Psoas muscle (tissue), 8 donors: Measurements from ENCODE around the gene NR2F6. TPM values are rescaled to one million over a fixed set of nuclear protein-coding genes. Genes with fewer than 3 reads are reported as not detected.

ENCODE experiments used
- ATAC-seq, 4 donors: fragments of 200-7000 bp; cut with Tn5 transposase; one replicate each; pipeline ENCODE4 v1.9.1; 2020; ENCODE audit warnings: moderate library complexity in 3 of 4, mild to moderate bottlenecking in 2 of 4
- DNase-seq, 2 donors: peaks; one replicate each; pipeline ENCODE4 v3.0.0-alpha.2; 2020
- H3K27ac ChIP-seq: fragments of 200-600 bp; one replicate; pipeline ENCODE4 v1.8.0; 2022
- H3K27me3 ChIP-seq, 3 donors: fragments of 200-600 bp in 1 of 3; one replicate each; pipeline versions ENCODE4 v1.6.1 to v1.8.0; 2013 to 2022; ENCODE audit warnings: low read length in 2 of 3, mild to moderate bottlenecking in 2 of 3, moderate library complexity in 1 of 3; ENCODE audit not compliant: insufficient read depth in 3 of 3
- H3K36me3 ChIP-seq, 2 donors: fragments of 200-600 bp in 1 of 2; one replicate each; pipeline versions ENCODE4 v1.6.1 to v1.8.0; 2013 to 2022; ENCODE audit warnings: low read depth in 1 of 2, mild to moderate bottlenecking in 1 of 2, moderate library complexity in 1 of 2; ENCODE audit not compliant: insufficient read depth in 1 of 2
- H3K4me1 ChIP-seq: fragments of 200-600 bp; one replicate; pipeline ENCODE4 v1.8.0; 2022
- H3K4me3 ChIP-seq: fragments of 200-600 bp; one replicate; pipeline ENCODE4 v1.8.0; 2022; ENCODE audit warnings: mild to moderate bottlenecking
- H3K9me3 ChIP-seq: fragments of 200-600 bp; one replicate; pipeline ENCODE4 v1.8.0; 2022
- WGBS, 3 donors: extraction: QIAGEN DNeasy Blood & Tissue Kit; methylation state at CpG; one replicate each; pipeline versions ENCODE4 v1.1.6 to v1.1.7; 2013; 5-methylcytosine and 5-hydroxymethylcytosine counted together
- intact Hi-C, 2 donors: fragments of 100-400 bp; cut with DNase I; formaldehyde crosslinking; loops; one replicate each; pipeline versions ENCODE4 v1.11.0 to v1.14.2; 2022
- polyA plus RNA-seq, 3 donors: library from polyadenylated mRNA; stranded (reverse); fragments of 200-250 nt; gene quantifications; one replicate each; pipeline ENCODE4 v1.2.3, GENCODE V29; 2013
- total RNA-seq, 4 donors: library from RNA; stranded (reverse); fragmentation: NEBNext Ultra II Directional in 2 of 4; extraction: Animal tissue kit (Norgen Biotek cat#: 25700) in 2 of 4; gene quantifications; one replicate each; pipeline versions ENCODE4 v1.2.1 to v1.2.4, GENCODE V29; 2021 to 2023
- TF ChIP-seq, protein P1 (sequence below): fragments of 200-600 bp; IDR thresholded peaks from one replicate; pipeline ENCODE4 v1.8.0; 2022; ENCODE audit warnings: antibody characterized with exemption
- donor health status: healthy with polysubstance abuse.
- donor health status: DM: no; HTN: no; CAD: no; lungs with moderate emphysema.
- donor health status: Bipolar disorder and iron deficiency.
- donor health status: healthy.
- donor health status: DM: yes; HTN: yes; CAD: no.
- donor health status: DM: no; HTN: no; CAD: no.
- donor health status: DM: no; HTN: no; CAD: no.
- donor health status: DM: yes; HTN: yes; CAD: no.

NR2F6 gene
- total and polyA plus RNA-seq, 7 donors = 21.1 to 56.7 (median 40.4) TPM

DNA sequence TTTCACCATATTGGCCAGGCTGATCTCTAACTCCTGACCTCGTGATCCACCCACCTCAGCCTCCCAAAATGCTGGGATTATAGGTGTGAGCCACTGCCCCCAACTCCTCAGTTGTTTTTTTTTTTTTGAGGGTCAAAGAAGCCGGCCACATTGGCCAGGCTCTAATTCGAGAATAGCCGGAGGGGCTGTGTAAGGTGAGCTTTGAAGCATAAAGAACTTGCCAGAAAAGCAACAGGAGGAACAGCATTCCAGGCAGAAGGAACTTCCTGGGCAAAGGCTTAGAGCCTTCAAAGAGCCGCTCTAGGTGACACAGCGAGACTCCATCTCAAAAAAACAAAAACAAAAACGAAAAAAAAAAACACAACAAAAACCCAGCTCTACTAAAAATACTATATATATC is 20.3 kb upstream of the NR2F6 start:
- TF ChIP-seq, protein P1, sequence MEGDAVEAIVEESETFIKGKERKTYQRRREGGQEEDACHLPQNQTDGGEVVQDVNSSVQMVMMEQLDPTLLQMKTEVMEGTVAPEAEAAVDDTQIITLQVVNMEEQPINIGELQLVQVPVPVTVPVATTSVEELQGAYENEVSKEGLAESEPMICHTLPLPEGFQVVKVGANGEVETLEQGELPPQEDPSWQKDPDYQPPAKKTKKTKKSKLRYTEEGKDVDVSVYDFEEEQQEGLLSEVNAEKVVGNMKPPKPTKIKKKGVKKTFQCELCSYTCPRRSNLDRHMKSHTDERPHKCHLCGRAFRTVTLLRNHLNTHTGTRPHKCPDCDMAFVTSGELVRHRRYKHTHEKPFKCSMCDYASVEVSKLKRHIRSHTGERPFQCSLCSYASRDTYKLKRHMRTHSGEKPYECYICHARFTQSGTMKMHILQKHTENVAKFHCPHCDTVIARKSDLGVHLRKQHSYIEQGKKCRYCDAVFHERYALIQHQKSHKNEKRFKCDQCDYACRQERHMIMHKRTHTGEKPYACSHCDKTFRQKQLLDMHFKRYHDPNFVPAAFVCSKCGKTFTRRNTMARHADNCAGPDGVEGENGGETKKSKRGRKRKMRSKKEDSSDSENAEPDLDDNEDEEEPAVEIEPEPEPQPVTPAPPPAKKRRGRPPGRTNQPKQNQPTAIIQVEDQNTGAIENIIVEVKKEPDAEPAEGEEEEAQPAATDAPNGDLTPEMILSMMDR = no peak
- H3K36me3 ChIP-seq = peaks cover 0 to 19% of the 10 kb centered on the region in 2 donors
- H3K4me3 ChIP-seq = no peak overlapping the region
- no peaks in the 10 kb centered on the region for H3K9me3 ChIP-seq
- no peak for DNase-seq
- no peak for ATAC-seq
- 82 to 93% (median 88%) methylated on average over 7 of the region's 7 CpGs for WGBS, 3 donors
- H3K27ac ChIP-seq = no peak overlapping the region
- no peaks in the 10 kb centered on the region for H3K27me3 ChIP-seq
- peaks cover 7% of the 10 kb centered on the region for H3K4me1 ChIP-seq
- intact Hi-C loops = loop anchor here in 1 of 2 donors (2.0 kb wide), 1 partner anchor 51 kb away; the partner anchor contains the start of gene USE1

GRCh38 chr19:17264641-17264979 is 18.9 kb upstream of the NR2F6 start, which contains the start of gene USHBP1:
TSS of gene USHBP1 (minus strand) at chr19:17264745. CDS start at chr19:17264299, 446 bp downstream.
- H3K9me3 ChIP-seq = no peaks in the 10 kb centered on the region
- H3K4me3 ChIP-seq = peak within 1 kb of the TSS; percentile 52
- intact Hi-C loops = no loop called here
- DNase-seq (peak; percentile 30 to 60), ATAC-seq (no peak)
- H3K36me3 ChIP-seq = peaks cover 0 to 9% of the 10 kb centered on the region in 2 donors
- H3K4me1 ChIP-seq = peaks cover 7% of the 10 kb centered on the region
- H3K27ac ChIP-seq = peak within 1 kb of the TSS; percentile 32
- 25 to 30% (median 30%) methylated on average over 5 of the region's 5 CpGs for WGBS, 3 donors
- TF ChIP-seq, protein P1 = no peak
- no peaks in the 10 kb centered on the region for H3K27me3 ChIP-seq

- intact Hi-C loops = no loop called here
- no peak for DNase-seq
- ATAC-seq = no peak
- no peaks in the 10 kb centered on the region for H3K27me3 ChIP-seq
- H3K36me3 ChIP-seq = peaks cover 0 to 4% of the 10 kb centered on the region in 2 donors
- peak overlapping the region; percentile 52 for H3K4me3 ChIP-seq
- 68 to 75% (median 69%) methylated on average over 23 of the region's 23 CpGs for WGBS, 3 donors
- no peaks in the 10 kb centered on the region for H3K9me3 ChIP-seq
- TF ChIP-seq, protein P1 = no peak
- H3K4me1 ChIP-seq = peaks cover 7% of the 10 kb centered on the region
- H3K27ac ChIP-seq = peak overlapping the region; percentile 32
These were observed 18.3 kb upstream of the NR2F6 start for GRCh38 chr19:17263712-17264640.

DNA sequence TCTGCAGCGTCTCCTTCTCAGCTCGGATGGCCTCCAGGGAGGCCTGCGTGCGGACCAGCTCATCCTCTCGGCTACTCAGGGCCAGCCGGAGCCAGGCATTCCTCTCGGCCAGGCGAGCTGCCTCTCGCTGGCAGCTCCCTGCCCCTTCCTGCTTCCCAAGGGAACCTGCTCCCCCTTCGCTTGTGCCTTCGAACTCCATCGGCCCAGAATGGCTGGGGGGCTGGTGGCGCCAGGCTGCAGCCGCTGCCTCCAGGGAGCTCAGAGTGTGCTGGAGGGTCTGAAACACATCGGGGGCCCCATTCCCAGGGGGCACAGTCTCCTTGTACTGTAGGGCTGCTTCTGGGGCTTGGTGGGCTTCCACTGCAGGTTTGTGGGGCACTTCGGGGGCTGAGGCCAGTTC is 16.8 kb upstream of the NR2F6 start:
- 45 to 48% (median 46%) methylated on average over 16 of the region's 16 CpGs for WGBS, 3 donors
- TF ChIP-seq, protein P1 = no peak
- H3K27me3 ChIP-seq = no peaks in the 10 kb centered on the region
- no peaks in the 10 kb centered on the region for H3K4me1 ChIP-seq
- intact Hi-C loops = no loop called here
- no peaks in the 10 kb centered on the region for H3K36me3 ChIP-seq
- H3K9me3 ChIP-seq = no peaks in the 10 kb centered on the region
- DNase-seq = no peak
- H3K4me3 ChIP-seq = peak overlapping the region; percentile 52
- no peak for ATAC-seq
- H3K27ac ChIP-seq = no peak overlapping the region
